HS-5 (cell line): Measurements from ENCODE around the gene ATOSB.

ENCODE experiments used
- DNase-seq: peaks from one replicate; pipeline ENCODE4 v3.0.0-alpha.2; 2012; ENCODE audit warnings: low read depth

Gene ATOSB

DNA sequence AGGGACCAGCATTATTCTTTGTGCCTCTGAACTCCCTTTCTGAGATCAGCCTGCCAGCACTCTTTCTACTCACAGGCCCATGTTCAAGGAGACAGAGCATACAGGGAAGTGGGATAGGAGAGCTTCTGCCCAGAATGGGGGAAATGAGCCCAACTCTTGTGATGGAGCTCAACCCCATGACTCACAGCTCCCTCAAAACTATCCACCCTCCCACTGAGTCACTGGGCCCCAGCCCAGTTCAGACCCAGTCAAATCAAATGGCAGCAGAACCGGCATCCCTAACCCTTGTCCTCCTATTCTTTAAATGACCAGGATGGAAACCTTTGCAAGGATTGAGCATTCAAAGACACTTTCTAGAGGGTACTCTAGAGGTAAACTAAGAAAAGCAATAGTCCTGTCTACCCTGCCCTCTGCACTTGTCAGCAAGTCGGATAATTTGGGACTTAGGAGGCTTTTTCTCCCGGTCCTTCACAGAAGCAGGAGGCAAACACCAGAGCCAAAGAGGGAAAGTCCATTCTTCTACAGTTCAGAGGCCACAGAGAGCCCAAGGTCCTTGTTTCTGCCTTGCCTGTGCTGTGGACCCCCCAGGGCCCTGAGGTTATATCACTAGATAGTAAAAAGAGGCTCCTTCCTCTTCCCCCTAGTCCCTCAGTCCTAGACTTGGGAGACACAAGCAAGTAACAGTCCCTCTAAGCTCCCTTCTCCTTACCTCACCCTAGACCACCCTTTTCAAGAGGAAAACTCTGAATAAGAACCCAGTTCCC, 3.2 kb downstream of the ATOSB start:
- DNase-seq, result peak; percentile 56

DNA sequence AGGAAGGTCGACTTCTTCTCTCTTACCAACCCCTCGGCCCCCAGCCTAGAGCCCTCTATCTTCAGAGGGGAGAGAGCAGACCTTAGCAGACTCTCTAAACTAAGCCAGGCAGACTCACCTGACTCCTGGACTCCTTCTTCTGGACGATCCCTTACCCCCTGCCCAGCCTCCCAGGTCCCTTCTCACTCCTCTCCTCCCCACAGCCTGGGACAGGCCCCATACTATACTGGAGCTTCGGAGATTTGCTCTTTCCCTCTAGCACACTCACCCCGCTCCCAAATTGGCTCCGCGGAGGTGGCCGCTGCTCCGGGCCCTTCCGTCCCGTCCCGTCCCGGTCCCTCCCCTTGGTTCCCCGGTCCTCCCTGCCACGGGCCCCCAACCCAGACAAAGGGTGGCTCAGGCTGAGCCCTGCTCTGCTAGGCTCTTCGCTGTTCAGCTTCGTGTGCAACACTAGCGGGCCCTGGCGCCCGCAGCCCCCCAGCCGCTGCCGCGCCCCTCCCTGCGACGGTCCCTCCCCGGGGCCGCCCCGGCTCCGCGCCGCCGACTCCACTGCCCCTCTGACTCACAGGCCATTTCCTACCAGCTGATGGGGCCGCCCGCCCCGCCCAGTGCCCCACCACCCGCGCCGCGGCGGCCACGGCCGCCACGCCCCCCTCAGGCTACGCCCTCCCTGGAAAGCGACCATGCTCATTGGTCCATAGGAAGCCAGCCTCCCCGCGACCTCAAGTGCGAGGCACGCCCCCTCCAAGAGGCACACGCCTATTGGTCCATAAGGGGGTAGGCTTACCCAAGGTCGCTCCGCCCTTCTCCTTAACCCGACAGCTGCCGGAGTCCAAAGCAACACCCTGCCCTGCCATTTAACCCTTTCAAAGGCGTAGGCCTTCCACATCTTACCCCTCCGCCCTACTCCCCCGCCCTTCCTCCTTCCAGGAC, 4.4 kb downstream of the ATOSB start:
- peak; percentile 95 for DNase-seq

DNA sequence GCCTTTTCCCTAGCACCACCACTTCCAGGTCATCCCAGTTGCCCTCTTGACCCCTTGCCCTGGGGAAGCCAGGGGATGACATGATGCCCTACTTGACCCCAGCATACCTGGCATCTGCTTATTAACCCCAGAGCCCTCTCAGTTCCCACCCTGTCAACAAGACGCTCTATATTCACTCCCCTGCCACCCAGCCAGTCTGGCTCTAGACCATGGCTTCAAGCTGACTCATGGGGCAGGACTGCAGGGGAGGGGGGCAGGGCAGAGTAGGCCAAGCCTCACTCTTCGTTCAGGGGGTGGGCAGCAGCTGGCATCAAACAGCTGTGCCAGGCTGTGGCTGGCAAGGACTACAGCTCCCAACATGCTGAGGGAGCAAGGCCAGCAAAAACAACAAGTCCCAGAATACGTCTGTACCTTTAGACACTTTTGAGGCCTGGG, 5.3 kb downstream of the ATOSB start:
- no peak for DNase-seq

DNA sequence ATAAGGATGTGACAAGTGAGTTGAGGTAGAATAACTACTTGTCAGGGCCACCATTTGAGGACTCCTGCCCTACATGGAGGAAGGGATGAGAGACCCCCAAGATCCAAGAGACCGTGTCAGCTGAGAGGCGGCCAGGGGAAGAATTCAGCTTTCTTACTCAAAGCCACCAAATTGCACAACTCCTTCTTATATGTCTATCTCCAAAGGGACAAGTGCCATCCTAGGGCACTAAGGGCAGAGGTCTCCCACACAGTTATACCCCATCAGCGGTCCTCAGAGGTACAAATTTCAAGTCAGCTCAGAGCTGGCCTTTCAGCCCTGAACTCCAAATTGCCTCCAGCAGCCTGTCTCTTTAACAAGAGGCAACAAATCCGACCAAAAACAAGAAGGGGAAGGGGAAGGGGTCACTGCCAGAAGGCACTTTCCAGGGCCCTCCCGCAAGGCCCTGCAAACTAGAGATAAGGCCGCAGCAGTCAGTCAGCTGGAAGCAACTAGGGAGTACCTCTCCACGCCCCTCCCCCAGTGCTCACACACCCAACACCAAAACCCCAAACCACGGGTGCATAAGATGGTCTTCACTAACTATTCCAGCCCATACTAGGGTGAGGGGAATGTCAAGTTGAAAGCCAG, 6.6 kb downstream of the ATOSB start:
- no peak for DNase-seq

DNA sequence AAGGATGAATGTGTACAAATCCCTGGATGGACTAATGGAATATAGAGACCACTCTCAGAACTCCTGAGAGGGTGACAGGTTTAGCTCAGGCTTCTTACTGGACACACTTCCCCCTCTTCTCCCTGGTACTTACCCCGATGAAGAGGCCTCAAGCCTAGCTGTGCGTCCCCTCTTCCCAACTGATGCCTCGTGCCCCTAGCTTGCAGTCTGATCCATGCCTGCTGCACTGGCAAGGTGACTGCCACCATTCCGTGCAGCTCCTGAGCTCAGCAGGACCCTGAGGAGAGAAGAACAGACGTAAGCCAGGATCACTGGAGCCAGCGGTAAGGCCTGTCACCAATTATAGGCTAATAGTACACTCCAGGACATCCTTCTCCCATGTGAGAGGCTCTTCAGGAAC, 7.2 kb downstream of the ATOSB start:
- no peak for DNase-seq

DNA sequence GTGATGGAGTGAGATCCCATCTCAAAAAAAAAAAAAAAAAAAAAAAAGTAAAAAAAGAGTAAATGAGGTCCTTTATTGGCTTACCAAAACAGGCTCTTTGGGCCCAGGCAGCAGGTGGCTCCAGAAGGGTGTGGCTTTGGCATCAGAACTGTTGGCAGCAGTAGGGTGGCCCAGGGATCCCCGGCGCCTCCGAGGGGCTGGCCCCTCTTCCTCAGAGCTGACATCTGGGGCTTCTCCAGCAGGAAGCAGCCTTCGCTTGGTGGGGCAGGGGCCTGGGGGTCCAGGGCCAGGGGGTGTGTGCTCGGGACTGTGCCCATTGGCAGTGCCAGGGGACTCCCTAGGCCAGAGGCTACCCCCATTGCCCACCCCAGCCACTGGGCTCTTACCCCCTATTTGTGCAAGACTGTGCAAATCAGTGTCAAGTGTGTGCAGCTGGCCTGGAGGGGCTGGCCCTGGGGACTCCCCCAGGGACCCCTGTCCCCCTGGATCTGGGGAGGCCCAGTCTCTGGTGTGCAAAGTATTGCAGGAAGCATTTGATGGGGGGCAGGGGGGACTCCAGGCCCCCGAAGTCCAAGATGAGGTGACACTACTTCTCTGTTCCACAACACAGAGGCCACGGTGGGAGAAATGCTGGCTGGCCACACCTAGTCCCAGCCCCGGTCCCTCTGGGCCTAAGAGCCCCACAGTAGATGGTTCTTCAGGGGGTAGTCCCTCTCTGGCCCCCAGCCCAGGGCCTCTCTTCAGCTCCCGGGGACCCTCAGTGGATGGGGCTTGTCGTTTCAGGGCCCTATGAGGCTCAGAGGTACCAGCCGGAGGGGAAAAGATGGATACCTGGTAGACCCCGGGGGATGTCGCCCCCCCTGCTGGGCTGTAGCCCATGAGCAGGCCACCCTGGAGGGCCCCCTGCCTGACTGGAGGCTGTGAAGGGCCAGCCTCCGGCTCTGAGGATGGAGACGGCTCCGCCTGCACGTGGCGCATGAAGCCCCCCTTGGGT, 8.1 kb downstream of the ATOSB start:
- no peak for DNase-seq

DNA sequence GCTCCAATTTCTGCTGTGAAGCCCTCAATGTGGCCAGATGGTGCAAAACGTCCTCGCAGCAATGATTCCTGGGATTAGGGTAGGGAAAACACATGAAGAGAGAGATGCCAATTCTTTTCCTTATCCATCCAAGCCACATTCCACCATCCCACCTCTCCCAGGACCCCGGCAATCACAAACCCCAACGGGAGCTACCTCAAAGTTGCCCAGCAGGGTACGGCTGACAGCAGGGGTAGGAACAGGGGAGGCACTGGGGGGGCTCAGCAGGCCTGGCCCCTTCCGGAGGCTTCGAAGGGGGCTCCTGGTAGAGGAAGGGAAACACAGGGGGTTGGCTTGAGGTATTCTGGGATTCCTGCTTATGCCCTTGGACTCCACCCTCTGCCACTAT, 9.3 kb downstream of the ATOSB start:
- no peak for DNase-seq

DNA sequence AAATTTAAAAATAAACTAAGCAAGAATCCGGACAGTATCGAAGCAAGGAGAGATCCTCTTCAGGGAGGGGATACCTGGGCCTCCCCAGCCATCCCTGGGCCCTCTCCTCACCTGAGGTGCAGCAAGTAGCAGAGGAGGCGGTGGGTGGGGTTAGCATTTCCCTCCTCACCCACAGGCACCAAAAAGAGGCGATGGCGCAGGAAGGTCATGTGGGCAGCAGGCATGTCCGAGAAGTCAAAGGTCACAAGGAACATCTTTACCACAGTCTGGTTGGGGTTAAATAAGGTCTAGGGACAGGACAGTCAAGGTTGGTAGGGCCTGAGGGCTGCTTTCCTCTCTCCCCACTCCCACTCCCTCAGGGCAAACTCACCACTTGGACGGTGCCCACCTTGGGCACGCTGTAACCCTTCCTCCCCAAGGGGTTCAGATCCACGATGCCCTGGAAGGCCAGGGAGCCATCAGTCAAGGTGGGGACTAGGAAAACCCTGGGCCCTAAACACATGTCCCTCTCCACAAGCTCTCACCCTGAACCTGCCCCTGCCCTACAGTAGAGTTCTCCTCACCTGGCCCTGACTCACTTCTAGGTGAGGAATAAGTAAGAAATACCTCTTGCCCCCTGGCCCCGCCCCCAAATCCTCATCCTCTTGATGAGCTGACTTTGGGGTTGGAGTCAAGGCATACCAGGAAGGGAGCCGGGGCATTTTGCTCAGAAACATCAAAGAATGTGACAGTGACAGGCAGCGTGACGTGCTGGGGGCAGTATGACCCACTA, 9.9 kb downstream of the ATOSB start:
- no peak for DNase-seq

DNA sequence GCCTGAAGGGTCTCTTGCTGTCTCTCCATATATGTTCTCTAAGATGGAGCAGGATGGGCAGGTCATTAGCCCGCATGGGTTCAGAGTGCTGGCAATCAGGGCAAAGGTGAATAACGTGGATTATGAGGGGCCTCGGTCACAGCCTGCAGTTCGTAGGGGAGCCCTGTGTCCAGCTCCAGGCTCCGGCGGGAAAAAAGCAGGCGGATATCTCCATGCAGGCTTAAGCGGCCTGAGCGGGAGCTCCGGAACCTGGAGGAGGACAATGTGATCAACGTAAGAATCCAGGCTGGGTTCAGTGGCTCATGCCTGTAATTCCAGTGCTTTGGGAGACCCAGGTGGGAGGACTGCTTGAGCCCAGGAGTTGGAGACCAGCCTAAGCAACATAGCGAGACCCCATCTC, 10.5 kb downstream of the ATOSB start:
- DNase-seq, result no peak

DNA sequence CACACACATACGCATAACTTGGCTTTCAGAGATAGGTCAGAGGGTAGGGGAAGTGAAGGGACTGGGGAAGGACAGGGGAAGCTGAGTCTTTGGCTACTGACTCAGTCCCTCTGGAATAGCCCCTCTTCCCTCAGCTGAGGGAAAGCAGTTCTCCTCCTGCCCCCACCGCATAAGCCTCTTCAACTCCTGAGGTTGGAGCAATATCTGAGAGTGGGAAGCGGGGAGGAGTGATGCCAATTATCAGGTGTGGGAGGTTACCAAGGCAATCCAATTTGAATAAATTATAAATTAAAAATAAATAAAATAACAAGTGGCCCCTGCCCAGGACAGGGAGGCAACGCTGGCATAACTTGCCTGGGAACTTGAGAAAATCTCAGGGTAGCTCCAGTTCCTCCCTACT, 11.1 kb downstream of the ATOSB start:
- DNase-seq, result no peak

DNA sequence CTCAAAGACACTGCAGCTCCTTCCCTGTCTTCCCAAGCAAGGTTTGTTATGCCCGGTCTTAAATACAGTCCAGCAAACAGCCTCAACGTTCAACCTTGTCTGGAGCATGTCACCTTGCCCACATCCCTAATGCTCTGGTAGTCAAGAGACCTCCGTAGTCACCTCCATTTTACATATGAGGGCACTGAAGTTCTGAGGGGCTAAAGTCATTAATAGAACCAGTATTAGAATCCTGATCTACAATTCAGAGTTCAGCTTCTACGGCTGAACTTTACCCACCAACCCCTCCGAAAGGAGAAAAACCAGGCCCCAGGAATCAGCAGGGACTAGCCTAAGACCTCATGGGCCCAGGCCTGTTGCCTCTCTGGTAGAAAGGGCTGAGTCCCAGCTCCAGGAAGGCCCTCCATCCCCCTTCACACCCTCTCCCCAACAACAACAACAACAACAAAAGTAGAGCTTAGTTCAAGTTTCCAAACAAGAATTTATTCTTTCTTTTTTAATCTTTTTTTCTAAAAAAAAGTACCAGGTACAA, 11.9 kb downstream of the ATOSB start:
- DNase-seq, result no peak

DNA sequence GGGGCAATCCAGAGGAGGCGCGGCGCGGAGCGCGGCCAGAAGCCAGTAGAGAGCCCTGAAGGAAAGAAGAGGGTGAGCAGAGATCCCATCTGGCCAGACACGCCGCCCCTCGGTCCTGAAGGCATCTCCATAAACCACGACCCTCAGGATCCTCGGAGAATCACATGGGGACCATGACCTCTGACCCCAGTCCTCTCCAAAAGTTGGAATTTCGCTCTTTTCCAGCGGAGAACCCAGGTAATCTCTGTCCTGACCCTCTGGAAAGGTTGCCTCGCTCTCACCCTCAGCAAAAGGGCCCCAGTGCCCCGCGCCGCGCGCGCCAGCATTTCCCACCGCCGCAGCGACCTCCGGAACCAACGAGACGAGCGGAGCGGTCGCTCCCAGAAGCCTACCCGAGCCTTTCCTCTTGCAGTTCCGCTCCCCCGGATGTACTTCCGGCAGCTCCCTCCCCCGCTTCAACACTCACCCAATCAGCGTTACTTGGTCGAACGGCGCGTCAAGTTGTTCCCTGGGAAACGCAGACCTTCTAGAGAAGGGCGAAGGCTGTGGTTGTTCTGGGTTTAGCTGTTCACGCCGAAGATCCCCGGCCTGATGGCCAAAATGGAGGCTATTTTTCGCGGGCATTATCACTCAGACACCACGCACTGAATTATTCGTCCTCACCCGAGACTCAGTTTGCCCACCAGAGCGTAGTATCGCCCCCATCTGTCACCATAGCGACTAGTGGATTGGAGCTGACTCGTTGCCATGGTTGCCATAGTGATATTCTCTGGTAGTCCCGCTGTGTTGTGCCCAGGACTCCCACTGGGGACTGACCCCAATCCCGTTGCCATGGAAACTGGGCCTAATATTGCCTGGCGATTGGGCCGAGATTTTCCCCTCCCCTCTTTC, 12.6 kb downstream of the ATOSB start, which contains the start of gene STOML2:
Gene STOML2 (minus strand): TSS at position 363 of the 891 bp plus-strand sequence. CDS start 37 bp downstream, at position 326.
- peak; percentile 89 for DNase-seq

DNA sequence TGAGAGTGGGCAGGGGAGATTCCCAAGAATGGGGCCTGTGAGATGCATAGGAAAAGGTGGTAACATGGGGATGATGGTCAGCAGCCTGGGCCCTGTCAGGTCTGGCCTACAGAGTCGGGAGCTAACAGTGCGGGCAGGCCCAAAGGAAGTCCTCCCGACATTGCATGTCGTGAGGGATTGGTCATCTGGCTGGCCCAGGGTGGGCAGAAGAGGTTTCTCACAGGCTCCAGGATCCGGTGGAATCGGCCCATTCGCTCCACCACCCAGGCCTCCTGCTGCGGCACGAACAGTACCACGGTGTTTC, 13.2 kb downstream of the ATOSB start:
- DNase-seq, result no peak

DNA sequence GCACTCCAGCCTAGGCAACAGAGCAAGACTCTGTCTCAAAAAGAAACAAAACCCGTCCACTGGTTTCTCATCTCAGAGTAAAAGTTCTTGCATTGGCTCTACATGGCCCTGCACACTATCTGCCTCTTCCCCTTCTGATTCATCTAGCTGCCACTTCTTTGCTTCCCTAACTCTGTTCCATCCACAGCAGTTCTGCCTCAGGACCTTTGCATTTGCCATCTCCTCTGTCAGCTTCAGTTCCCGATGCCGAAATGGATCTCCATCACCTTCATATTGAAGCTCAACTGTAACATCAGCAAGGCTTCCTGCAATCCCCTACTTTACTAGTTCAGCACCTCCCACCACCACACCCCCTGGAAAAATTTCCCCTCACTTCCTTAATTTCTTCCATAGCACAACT, 18.1 kb downstream of the ATOSB start:
- DNase-seq, result no peak

DNA sequence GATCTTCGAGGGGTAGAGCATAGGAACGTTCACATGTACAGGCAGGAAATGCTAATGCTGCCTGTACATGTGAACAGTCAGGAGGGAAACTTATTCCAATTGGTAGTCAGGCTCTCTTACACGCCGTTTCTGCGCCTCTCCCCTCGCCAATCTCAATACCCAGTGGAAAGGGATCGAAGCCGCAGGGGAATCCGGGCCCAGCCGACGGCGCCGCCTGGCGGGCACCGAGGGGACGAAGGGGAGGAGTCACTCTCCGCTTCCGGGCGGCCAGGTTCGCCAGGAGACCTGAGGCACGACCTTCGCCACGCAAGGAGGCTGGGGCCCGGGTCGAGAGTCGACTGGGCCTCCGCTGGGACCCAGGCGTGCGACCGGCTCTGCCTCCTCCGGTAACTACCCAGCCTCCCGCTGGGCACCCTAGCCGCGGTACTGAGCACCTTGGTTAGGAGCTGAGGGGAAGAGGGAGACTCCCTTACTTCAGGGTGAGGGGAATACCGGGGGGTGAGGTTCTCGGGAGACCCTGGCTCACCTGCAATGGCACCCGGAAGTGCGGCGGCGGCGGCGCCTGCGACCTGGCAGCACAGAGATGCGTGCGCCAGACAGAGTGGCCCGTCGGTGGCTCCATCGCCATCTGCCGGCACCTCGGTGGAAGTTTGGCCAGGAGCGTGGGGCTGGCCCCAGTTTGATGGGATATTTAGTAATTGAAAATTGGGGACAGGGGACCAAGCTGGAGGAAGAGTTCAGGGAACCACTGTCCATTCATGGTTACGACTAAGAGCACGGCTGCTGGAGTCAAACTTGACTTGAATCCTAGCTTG, 19.4 kb downstream of the ATOSB start, which contains the start of gene PIGO:
Gene PIGO (minus strand): TSS at position 557 of the 815 bp plus-strand sequence. CDS start 1,026 bp downstream, outside the sequence.
- DNase-seq, result no peak

DNA sequence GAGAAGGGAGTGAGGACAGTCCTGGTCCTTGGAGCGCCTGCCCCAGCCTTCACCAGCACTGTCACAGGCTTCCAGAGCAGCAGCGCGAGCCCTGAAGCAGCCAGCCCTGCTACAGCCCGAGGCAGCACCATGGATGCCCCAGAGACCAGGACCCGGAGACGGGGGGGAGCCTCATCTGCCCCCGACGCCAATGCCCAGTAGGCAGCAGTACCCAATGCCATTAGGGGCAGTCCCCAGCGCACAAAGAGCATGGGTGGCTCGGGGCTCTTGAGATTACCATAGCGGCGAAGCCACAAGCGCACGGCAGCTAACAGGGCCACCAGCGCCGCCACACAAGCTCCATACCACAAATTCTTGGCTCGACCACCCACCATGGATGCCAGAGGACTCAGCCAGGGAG, 24.1 kb downstream of the ATOSB start:
- no peak for DNase-seq

DNA sequence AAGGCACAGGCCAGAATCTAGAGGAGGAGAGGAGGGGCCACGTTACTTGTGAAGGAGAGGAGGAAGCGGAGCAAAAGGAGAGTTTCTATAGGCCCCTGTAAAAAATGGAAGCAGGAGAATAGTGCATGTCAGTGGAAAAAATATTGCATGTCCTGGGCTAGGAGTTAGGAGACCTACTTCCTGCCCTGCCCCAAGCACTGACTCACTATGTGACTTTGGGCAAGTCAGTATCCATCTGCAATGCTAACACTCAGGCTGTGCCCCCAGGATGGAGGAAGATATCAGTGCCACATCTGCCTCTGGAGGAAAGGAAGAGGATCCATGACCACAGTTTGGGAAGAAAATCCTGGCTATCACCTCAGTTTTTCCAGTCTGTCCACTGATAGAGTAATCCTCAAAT, 26.2 kb downstream of the ATOSB start:
- no peak for DNase-seq

DNA sequence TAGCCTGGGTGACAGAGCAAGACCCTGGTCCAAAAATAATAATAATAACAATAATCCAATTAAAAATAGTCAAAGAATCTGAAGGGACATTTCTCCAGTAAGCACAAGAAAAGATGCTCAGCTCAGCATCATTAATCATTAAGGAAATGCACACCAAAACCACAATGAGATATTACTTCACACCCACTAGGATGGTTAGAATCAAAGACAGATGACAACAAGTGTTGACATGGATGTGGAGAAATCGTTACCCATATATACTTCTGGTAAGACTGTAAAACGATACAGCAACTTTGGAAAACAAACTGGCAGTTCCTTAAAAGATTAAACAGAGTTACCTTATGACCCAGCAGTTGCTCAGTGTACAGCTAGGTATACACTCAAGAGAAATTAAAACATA, 30.6 kb downstream of the ATOSB start:
- DNase-seq, result no peak
